Measurements from ENCODE around the gene PIK3C2G.

The PIK3C2G gene

GRCh38 chr12:18676141-18676540 lies 414.8 kb downstream of the PIK3C2G start:
- TF ChIP-seq CTBP1 (IDR thresholded peaks at IDR 0.05; ENCODE audit: borderline replicate concordance), result no peak
- no peak for TF ChIP-seq L3MBTL2 (conservative IDR thresholded peaks at IDR 0.05)
- no peak for TF ChIP-seq BHLHE40 (IDR thresholded peaks at IDR 0.05; ENCODE audit: borderline replicate concordance)
- no peak for TF ChIP-seq FOXK2 (IDR thresholded peaks at IDR 0.05)
- TF ChIP-seq SP1 (IDR thresholded peaks at IDR 0.05), result no peak
- no peak for TF ChIP-seq SUZ12 (IDR thresholded peaks at IDR 0.05)
- no peak for TF ChIP-seq LEF1 (IDR thresholded peaks at IDR 0.05; ENCODE audit: borderline replicate concordance)
- TF ChIP-seq HDGF (IDR thresholded peaks at IDR 0.05; ENCODE audit: borderline replicate concordance), result no peak
- TF ChIP-seq FOXA1 (IDR thresholded peaks at IDR 0.05), result no peak
- TF ChIP-seq FOXM1 (IDR thresholded peaks at IDR 0.05; ENCODE audit: borderline replicate concordance), result no peak
- TF ChIP-seq TARDBP (IDR thresholded peaks at IDR 0.05), result no peak
- no peak for TF ChIP-seq ELF4 (IDR thresholded peaks at IDR 0.05)
- no peak for TF ChIP-seq NFRKB (IDR thresholded peaks at IDR 0.05)
- no peak for TF ChIP-seq PKNOX1 (IDR thresholded peaks at IDR 0.05)
- TF ChIP-seq ARNT (IDR thresholded peaks at IDR 0.05), result no peak
- no peak for TF ChIP-seq ZNF384 (IDR thresholded peaks at IDR 0.05)
- POLR2A ChIA-PET, result no interaction called here
- CTCF ChIA-PET, result interaction anchor here (0.7 kb wide), 1 partner anchor 13 kb away, joined by 3 read pairs; no protein-coding TSS in a partner anchor
- DNase-seq (ENCODE audit: extremely low spot score), result no peak

- ChIA-PET POLR2A (no interaction called here), CTCF (no interaction called here)
- no peak for TF ChIP-seq TARDBP (IDR thresholded peaks at IDR 0.05)
- no peak for TF ChIP-seq PKNOX1 (IDR thresholded peaks at IDR 0.05)
- TF ChIP-seq BHLHE40 (IDR thresholded peaks at IDR 0.05; ENCODE audit: borderline replicate concordance), result no peak
- TF ChIP-seq CTBP1 (IDR thresholded peaks at IDR 0.05; ENCODE audit: borderline replicate concordance), result no peak
- no peak for TF ChIP-seq ELF4 (IDR thresholded peaks at IDR 0.05)
- TF ChIP-seq SP1 (IDR thresholded peaks at IDR 0.05), result no peak
- no peak for TF ChIP-seq ZNF384 (IDR thresholded peaks at IDR 0.05)
- TF ChIP-seq ARNT (IDR thresholded peaks at IDR 0.05), result no peak
- no peak for DNase-seq (ENCODE audit: extremely low spot score)
Observed at GRCh38 chr12:18676996-18677588, 415.8 kb downstream of the PIK3C2G start.

- ChIA-PET POLR2A (no interaction called here), CTCF (no interaction called here)
- TF ChIP-seq CTBP1 (IDR thresholded peaks at IDR 0.05; ENCODE audit: borderline replicate concordance), result no peak
- no peak for TF ChIP-seq FOXM1 (IDR thresholded peaks at IDR 0.05; ENCODE audit: borderline replicate concordance)
- TF ChIP-seq FOXK2 (IDR thresholded peaks at IDR 0.05), result no peak
- no peak for TF ChIP-seq SP1 (IDR thresholded peaks at IDR 0.05)
- TF ChIP-seq PKNOX1 (IDR thresholded peaks at IDR 0.05), result no peak
- TF ChIP-seq FOXA1 (IDR thresholded peaks at IDR 0.05), result no peak
- no peak for TF ChIP-seq TARDBP (IDR thresholded peaks at IDR 0.05)
- TF ChIP-seq ARNT (IDR thresholded peaks at IDR 0.05), result no peak
- no peak for TF ChIP-seq L3MBTL2 (conservative IDR thresholded peaks at IDR 0.05)
- TF ChIP-seq SUZ12 (IDR thresholded peaks at IDR 0.05), result no peak
- no peak for TF ChIP-seq BHLHE40 (IDR thresholded peaks at IDR 0.05; ENCODE audit: borderline replicate concordance)
- no peak for TF ChIP-seq ZNF384 (IDR thresholded peaks at IDR 0.05)
- no peak for TF ChIP-seq HDGF (IDR thresholded peaks at IDR 0.05; ENCODE audit: borderline replicate concordance)
- TF ChIP-seq LEF1 (IDR thresholded peaks at IDR 0.05; ENCODE audit: borderline replicate concordance), result no peak
- no peak for TF ChIP-seq ELF4 (IDR thresholded peaks at IDR 0.05)
- TF ChIP-seq NFRKB (IDR thresholded peaks at IDR 0.05), result no peak
- DNase-seq (ENCODE audit: extremely low spot score), result no peak
Observed at GRCh38 chr12:18681818-18682217, 420.5 kb downstream of the PIK3C2G start.

- no peak for TF ChIP-seq CTBP1 (IDR thresholded peaks at IDR 0.05; ENCODE audit: borderline replicate concordance)
- TF ChIP-seq LEF1 (IDR thresholded peaks at IDR 0.05; ENCODE audit: borderline replicate concordance), result no peak
- no peak for TF ChIP-seq ZNF384 (IDR thresholded peaks at IDR 0.05)
- TF ChIP-seq SP1 (IDR thresholded peaks at IDR 0.05), result no peak
- no peak for TF ChIP-seq BHLHE40 (IDR thresholded peaks at IDR 0.05; ENCODE audit: borderline replicate concordance)
- TF ChIP-seq HDGF (IDR thresholded peaks at IDR 0.05; ENCODE audit: borderline replicate concordance), result no peak
- TF ChIP-seq ARNT (IDR thresholded peaks at IDR 0.05), result no peak
- ChIA-PET POLR2A (no interaction called here), CTCF (no interaction called here)
- no peak for DNase-seq (ENCODE audit: extremely low spot score)
Observed at GRCh38 chr12:18683327-18684013, 422.2 kb downstream of the PIK3C2G start.

- no peak for TF ChIP-seq ZNF384 (IDR thresholded peaks at IDR 0.05)
- TF ChIP-seq FOXM1 (IDR thresholded peaks at IDR 0.05; ENCODE audit: borderline replicate concordance), result no peak
- TF ChIP-seq FOXK2 (IDR thresholded peaks at IDR 0.05), result no peak
- TF ChIP-seq SUZ12 (IDR thresholded peaks at IDR 0.05), result no peak
- no peak for TF ChIP-seq ARNT (IDR thresholded peaks at IDR 0.05)
- no peak for TF ChIP-seq LEF1 (IDR thresholded peaks at IDR 0.05; ENCODE audit: borderline replicate concordance)
- TF ChIP-seq FOXA1 (IDR thresholded peaks at IDR 0.05), result no peak
- TF ChIP-seq BHLHE40 (IDR thresholded peaks at IDR 0.05; ENCODE audit: borderline replicate concordance), result no peak
- no peak for TF ChIP-seq NFRKB (IDR thresholded peaks at IDR 0.05)
- no peak for TF ChIP-seq SP1 (IDR thresholded peaks at IDR 0.05)
- TF ChIP-seq TARDBP (IDR thresholded peaks at IDR 0.05), result no peak
- TF ChIP-seq ELF4 (IDR thresholded peaks at IDR 0.05), result no peak
- TF ChIP-seq PKNOX1 (IDR thresholded peaks at IDR 0.05), result no peak
- no peak for DNase-seq (ENCODE audit: extremely low spot score)
- CTCF ChIA-PET, result no interaction called here
- POLR2A ChIA-PET, result no interaction called here
Observed at GRCh38 chr12:18684430-18684829, 423.1 kb downstream of the PIK3C2G start.

All from HEK293T (cell line).